D721Med (cell line): ENCODE results near the gene ROR1.

ENCODE experiments used
- DNase-seq: peaks from one replicate; pipeline ENCODE4 v3.0.0; 2011; ENCODE audit warnings: low spot score; ENCODE audit not compliant: insufficient read length
- FAIRE-seq: peaks from 2 replicates; lab custom pipeline; 2011; peaks lifted over from hg19 to GRCh38; lab: Jason Lieb, UNC
- CTCF ChIP-seq: IDR thresholded peaks from 2 replicates; pipeline ENCODE4 v1.5.1; 2012; ENCODE audit warnings: mild to moderate bottlenecking, control low read depth; ENCODE audit not compliant: insufficient read depth; ENCODE audit errors: missing control alignments

ROR1 gene

GRCh38 chr1:63955370-63956145 is 181.7 kb downstream of the ROR1 start:
- no peak for DNase-seq
- no peak for FAIRE-seq

GRCh38 chr1:63958556-63958955 is 184.7 kb downstream of the ROR1 start:
- FAIRE-seq: no peak
- DNase-seq: no peak
- TF ChIP-seq CTCF: no peak

More at GRCh38 chr1:63955370-63956145, 181.7 kb downstream of the ROR1 start:
- TF ChIP-seq CTCF: no peak

- DNase-seq (no peak), FAIRE-seq (no peak)
- TF ChIP-seq CTCF: no peak
Measured at GRCh38 chr1:63960326-63960725, 186.5 kb downstream of the ROR1 start.

GRCh38 chr1:63966016-63966415 is 192.2 kb downstream of the ROR1 start:
- TF ChIP-seq CTCF: no peak
- DNase-seq (no peak), FAIRE-seq (no peak)

- FAIRE-seq (no peak), DNase-seq (no peak)
- TF ChIP-seq CTCF: no peak
Measured at GRCh38 chr1:63967901-63968300, 194.1 kb downstream of the ROR1 start.

- DNase-seq (no peak), FAIRE-seq (no peak)
- no peak for TF ChIP-seq CTCF
Measured at GRCh38 chr1:63968663-63969440, 195.0 kb downstream of the ROR1 start.
